ENCODE measurements around the gene EEF1B2.
"Not testable (repeated sequence)": the region's sequence is repeated elsewhere in the genome, so short reads cannot be mapped to it uniquely, and the experiment has no call there.

EEF1B2 gene

GRCh38 chr2:206168230-206168629, 8.5 kb downstream of the EEF1B2 start:
- not testable (repeated sequence) for DNase-seq

GRCh38 chr2:206171624-206172397, 12.1 kb downstream of the EEF1B2 start:
- DNase-seq, result not testable (repeated sequence)

- no peak for DNase-seq
Measured at GRCh38 chr2:206173147-206173546, 13.5 kb downstream of the EEF1B2 start.

GRCh38 chr2:206176121-206176520, 16.4 kb downstream of the EEF1B2 start:
- no peak for DNase-seq

GRCh38 chr2:206176901-206177300, 17.2 kb downstream of the EEF1B2 start:
- no peak for DNase-seq

GRCh38 chr2:206181526-206181925, 21.8 kb downstream of the EEF1B2 start:
- DNase-seq, result not testable (repeated sequence)

GRCh38 chr2:206189691-206190090, 30.0 kb downstream of the EEF1B2 start:
- no peak for DNase-seq

GRCh38 chr2:206190111-206190510, 30.4 kb downstream of the EEF1B2 start:
- no peak for DNase-seq

GRCh38 chr2:206190689-206191088, 31.0 kb downstream of the EEF1B2 start:
- DNase-seq, result no peak

GRCh38 chr2:206192157-206192556, 32.5 kb downstream of the EEF1B2 start:
- no peak for DNase-seq

GRCh38 chr2:206193671-206194357, 34.1 kb downstream of the EEF1B2 start:
- no peak for DNase-seq

- DNase-seq, result no peak
Measured at GRCh38 chr2:206198677-206199076, 39.0 kb downstream of the EEF1B2 start.

- no peak for DNase-seq
Measured at GRCh38 chr2:206201075-206201848, 41.6 kb downstream of the EEF1B2 start.

GRCh38 chr2:206202446-206202845, 42.8 kb downstream of the EEF1B2 start:
- no peak for DNase-seq

- DNase-seq, result no peak
Measured at GRCh38 chr2:206203331-206203730, 43.6 kb downstream of the EEF1B2 start.

- DNase-seq, result no peak
Measured at GRCh38 chr2:206204710-206205109, 45.0 kb downstream of the EEF1B2 start.

- not testable (repeated sequence) for DNase-seq
Measured at GRCh38 chr2:206207316-206207715, 47.6 kb downstream of the EEF1B2 start.

GRCh38 chr2:206208900-206209299, 49.2 kb downstream of the EEF1B2 start:
- no peak for DNase-seq

GRCh38 chr2:206211657-206212255, 52.1 kb downstream of the EEF1B2 start:
- no peak for DNase-seq

Measured in activated CD4-positive, alpha-beta T cell treated with anti-CD3 and anti-CD28 coated beads, Interleukin-2, amount 50 U/mL, for 1 hour (primary cell).